GM21529 (cell line): ENCODE results near the gene RGS7.
"Not testable (repeated sequence)": the region's sequence is repeated elsewhere in the genome, so short reads cannot be mapped to it uniquely, and the experiment has no call there.

Experiments
- ATAC-seq: cut with Tn5 transposase; IDR thresholded peaks from one replicate; pipeline ENCODE4 v1.9.1; 2021; ENCODE audit not compliant: unreplicated experiment

RGS7 gene

DNA sequence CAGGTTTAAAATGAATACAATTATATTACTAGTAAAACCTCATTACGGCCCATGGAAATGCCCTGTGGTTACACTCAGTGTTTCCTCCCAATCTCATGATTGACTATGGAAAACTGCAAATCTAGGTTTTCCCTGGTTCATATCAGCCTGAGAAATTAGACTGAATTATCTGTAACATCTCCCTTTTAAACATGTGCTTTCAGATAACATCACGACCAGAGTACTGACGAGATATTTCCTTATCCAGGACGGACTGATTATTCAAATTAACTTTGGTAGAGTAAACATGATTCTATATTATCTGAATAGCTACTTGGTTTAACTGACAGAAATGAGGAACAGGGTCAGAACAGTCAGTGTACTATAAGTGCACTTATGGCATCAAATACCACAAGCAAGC lies 82.3 kb downstream of the RGS7 start:
- ATAC-seq: no peak

- no peak for ATAC-seq
These were observed 84.2 kb downstream of the RGS7 start for GRCh38 chr1:241272828-241273227.

DNA sequence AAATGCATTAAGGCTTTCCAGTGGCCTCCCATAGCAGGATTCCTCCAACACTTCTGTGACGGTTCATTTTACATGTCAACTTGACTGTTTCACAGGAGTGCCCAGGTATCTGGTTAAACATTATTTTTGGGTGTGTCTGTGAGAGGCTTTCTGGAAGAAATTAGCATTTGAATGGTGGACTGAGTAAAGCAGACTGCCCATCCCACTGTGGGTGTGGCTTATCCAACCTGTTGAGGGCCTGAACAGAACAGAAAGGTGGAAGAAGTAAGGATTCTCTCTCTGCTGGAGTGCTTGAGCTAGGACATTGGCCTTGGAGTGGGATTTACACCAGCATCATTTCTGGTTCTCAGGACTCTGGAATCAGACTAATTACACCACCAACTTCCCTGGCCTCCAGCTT lies 85.6 kb downstream of the RGS7 start:
- no peak for ATAC-seq

GRCh38 chr1:241270016-241270415 lies 87.0 kb downstream of the RGS7 start:
- no peak for ATAC-seq

GRCh38 chr1:241269116-241269515 lies 87.9 kb downstream of the RGS7 start:
- no peak for ATAC-seq

DNA sequence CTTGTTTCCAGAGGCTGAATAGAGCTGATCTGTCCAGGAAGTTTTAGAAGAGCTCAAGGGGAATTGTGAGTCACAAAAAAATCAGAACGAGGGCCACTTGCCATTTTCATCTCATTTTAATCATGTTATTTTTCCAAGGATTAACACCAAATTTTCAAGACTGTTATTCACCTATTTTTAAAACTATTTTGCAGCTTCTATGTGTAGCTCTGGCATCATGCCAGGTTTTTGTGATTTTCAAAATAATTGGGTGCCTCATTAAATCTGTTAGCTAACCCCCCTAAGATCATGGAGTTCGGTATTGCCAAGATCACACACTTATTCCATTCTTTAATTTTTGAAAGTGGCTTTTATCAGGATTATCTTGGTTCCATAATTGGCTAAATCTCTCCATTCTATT lies 90.9 kb downstream of the RGS7 start:
- ATAC-seq: no peak

DNA sequence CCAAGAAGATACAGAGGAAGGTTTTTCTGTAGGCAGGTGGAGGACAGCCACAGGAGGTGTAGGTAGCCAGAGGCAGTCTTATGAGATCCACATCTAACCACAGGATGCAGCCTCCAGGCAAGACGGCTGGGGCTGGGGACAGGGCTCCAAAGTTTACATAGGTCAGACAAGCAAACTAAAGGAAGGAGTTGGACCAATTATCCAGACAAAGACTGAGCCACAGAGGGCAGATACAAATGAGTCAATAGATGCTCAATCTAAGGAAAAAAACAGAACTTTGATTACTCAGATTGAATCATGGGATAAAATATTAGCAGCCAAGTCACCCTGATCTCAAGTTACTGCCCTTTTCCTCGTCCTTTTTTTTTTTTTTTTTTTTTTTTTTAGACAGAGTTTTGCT lies 91.6 kb downstream of the RGS7 start:
- no peak for ATAC-seq

DNA sequence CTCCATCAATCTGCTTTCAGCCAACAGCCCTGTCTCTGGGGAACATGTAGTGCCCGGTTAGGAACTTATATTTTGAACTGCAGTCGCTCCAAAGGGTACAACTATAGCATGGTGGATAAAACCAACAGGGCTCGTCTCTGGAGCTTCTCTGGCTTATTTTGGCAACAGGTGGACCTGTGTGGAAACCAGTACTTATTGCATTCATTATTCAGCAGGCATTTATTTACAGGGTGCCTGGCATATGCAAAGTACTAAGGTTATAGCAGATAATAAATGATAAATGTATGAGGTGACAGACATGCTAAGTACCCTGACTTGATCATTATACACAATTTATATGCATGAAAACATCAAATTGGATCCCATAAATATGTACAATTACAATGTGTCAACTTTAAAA lies 93.7 kb downstream of the RGS7 start:
- ATAC-seq: no peak

DNA sequence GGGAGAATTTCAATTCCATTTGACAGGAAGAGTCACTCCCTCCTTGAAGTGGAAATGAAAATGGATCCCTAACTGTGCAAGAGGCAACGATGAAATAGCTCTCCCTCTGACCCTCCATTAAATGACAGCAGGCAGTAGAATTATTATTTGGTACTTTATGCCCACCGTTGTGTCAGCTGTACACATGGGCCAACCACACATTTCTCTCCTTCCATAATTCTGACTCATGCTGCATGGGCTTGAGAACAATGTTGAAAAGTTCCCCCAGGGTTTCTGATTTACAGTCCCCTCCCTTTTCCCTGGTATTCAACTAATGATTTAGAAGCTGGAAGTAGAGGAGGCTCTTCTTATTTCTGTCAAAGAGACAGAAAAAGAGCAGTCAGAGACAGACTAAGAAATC lies 103.5 kb downstream of the RGS7 start:
- ATAC-seq: no peak

DNA sequence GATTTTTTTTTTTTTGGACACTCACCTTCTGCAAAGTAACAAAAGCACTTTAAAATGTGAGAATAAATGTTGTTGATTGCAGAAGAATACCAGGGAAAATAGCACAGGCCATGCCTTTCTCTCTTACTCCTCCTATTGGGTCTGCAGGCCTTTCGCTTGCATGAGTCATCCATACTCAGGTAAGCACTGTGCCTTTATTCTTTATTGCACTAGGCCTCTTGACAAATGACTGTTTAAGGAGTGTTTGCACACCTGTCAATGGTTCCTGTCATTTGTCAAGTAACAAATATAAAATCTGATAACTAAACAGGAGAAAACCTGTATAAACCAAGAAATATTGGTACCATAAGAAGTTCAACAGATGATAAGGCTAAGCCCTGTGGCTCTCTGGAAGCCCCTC lies 106.5 kb downstream of the RGS7 start:
- ATAC-seq: no peak

GRCh38 chr1:241240069-241240468 lies 116.9 kb downstream of the RGS7 start:
- ATAC-seq: no peak

- ATAC-seq: no peak
These were observed 119.1 kb downstream of the RGS7 start for GRCh38 chr1:241237873-241238272.

- no peak for ATAC-seq
These were observed 121.6 kb downstream of the RGS7 start for GRCh38 chr1:241235256-241235897.

DNA sequence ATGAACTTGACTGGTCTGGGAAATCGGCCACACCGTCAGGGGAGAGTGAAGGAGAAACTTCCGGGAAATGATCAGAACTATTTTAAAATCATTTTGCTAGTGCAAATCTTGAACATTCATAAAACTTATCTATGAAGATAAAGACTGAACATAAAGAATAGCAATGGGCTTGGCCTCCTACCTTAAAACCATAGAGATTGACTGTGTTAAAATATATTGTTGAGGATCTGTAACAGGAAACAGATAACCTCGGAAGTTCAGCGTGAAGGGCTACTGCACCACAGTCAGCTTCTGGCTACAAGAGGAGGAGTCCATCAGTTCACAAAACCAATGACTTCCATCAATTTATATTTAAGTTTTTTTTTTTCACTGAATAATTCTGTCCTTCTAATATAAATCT lies 127.3 kb downstream of the RGS7 start:
- no peak for ATAC-seq

DNA sequence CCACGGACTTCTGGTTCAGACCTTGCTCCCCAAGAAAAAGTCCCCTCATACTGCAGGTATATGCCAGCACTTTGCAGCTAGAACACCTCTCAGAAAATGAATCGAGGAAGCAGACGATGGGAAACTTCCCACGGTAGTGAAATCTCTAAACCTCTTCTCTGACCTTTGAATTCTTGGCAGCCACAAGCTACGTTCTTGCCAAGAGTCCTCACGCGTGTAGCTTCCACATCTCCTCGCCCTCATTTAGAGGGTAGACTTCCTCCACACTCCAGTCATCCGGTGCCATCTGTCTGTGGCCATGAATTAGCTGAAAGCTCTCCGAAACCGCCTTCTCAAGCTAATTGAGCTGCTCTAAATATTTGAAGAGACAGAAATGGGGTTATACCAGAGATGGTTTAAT lies 127.8 kb downstream of the RGS7 start:
- no peak for ATAC-seq

GRCh38 chr1:241228339-241228738 lies 128.7 kb downstream of the RGS7 start:
- ATAC-seq: no peak

DNA sequence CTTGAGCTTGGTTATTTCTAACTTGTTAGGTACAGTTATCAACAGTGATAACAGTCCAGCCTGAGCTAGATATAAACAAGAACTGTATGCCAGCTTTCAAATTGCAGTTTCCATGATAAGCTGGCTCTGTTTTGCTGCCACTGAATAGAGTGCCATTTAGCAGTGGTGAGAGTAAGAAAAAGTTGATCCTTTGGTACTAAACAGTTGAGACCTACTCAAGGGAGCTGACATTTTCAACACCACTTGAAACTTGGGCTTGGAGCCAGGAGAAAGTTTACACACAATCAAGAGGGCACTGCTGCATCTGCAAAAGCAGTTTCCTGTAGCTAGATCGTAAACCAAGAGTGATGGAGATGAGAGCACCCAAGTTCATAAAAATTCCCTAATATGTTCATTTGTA lies 131.3 kb downstream of the RGS7 start:
- no peak for ATAC-seq

DNA sequence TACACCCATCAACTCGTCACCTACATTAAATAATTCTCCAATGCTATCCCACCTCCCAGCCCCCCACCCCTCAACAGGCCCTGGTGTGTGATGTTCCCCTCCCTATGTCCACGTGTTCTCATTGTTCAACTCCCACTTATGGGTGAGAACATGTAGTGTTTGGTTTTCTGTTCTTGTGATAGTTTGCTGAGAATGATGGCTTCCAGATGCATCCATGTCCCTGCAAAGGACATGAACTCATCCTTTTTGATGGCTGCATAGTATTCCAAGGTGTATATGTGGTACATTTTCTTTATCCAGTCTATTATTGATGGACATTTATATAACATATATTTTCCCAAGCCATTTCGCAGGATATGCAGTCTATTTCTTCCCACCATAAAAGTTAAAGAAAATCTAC lies 132.8 kb downstream of the RGS7 start:
- ATAC-seq: not testable (repeated sequence)

DNA sequence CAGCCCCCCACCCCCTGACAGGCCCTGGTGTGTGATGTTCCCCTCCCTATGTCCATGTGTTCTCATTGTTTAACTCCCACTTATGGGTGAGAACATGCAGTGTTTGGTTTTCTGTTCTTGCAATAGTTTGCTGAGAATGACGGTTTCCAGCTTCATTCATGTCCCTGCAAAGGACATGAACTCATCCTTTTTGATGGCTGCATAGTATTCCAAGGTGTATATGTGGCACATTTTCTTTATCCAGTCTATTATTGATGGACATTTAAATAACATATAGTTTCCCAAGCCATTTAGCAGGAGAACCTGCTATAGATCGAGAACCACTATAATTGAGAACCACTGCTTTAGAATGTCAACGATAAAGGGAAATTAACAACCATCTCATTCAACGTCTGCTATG lies 134.2 kb downstream of the RGS7 start:
- ATAC-seq: not testable (repeated sequence)

DNA sequence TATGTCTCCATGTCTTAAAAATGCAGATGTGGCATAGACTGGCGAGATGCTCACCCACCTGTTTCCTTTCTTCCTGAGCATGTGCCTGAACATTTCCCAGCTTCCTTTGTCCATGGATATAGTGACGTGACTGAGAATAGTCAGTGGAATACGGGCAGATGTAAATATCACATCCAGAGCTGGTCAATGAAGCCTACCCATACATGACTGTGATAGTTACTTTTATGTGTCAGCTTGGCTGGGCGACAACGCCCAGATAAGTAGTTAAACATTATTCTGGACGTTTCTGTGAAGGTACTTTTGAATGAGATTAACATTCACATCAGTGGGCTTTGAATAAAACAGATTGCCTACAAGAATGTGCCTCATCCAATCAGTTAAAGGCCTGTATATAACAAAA lies 135.7 kb downstream of the RGS7 start:
- ATAC-seq: no peak

- not testable (repeated sequence) for ATAC-seq
These were observed 136.1 kb downstream of the RGS7 start for GRCh38 chr1:241220913-241221312.

- ATAC-seq: no peak
These were observed 137.6 kb downstream of the RGS7 start for GRCh38 chr1:241219449-241219848.

- ATAC-seq: no peak
These were observed 139.5 kb downstream of the RGS7 start for GRCh38 chr1:241217516-241217915.

DNA sequence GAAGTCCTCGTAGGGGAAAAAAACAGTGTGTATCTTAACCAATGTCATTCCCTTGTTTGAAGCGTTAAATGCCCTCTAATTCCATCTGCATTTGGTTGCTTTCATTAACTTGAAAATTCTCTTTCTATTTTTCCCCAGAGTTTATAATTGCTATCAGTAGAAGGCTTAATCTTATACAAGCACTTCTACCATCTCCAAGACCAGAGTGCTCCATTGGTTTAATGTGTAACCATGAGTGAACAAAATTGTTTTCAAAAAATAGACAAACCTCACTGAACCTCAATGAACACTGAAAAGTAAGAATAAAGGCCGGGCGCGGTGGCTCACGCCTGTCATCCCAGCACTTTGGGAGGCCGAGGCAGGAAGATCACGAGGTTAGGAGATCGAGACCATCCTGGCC lies 141.3 kb downstream of the RGS7 start:
- ATAC-seq: no peak
